Colon (tissue), 2 donors: ENCODE results near the gene FSTL5.

Experiments used
- FAIRE-seq: peaks from 2 replicates; lab custom pipeline; 2012; peaks lifted over from hg19 to GRCh38; lab: Jason Lieb, UNC
- donor health status: control.
- donor health status: control.

Gene FSTL5

GRCh38 chr4:161936625-161937550 is 226.9 kb downstream of the FSTL5 start:
- FAIRE-seq = no peak

- FAIRE-seq = no peak
These were observed 232.7 kb downstream of the FSTL5 start for GRCh38 chr4:161931089-161931488.

GRCh38 chr4:161929956-161930355 is 233.8 kb downstream of the FSTL5 start:
- no peak for FAIRE-seq

GRCh38 chr4:161926033-161926828 is 237.6 kb downstream of the FSTL5 start:
- FAIRE-seq = no peak

- FAIRE-seq = no peak
These were observed 243.3 kb downstream of the FSTL5 start for GRCh38 chr4:161920304-161921052.

- FAIRE-seq = no peak
These were observed 244.2 kb downstream of the FSTL5 start for GRCh38 chr4:161919442-161920220.

GRCh38 chr4:161916035-161916434 is 247.8 kb downstream of the FSTL5 start:
- no peak for FAIRE-seq

- FAIRE-seq = no peak
These were observed 256.2 kb downstream of the FSTL5 start for GRCh38 chr4:161907590-161907955.

- no peak for FAIRE-seq
These were observed 256.8 kb downstream of the FSTL5 start for GRCh38 chr4:161906836-161907589.

GRCh38 chr4:161900110-161900509 is 263.7 kb downstream of the FSTL5 start:
- FAIRE-seq = no peak

- no peak for FAIRE-seq
These were observed 269.2 kb downstream of the FSTL5 start for GRCh38 chr4:161894493-161895167.

- no peak for FAIRE-seq
These were observed 269.8 kb downstream of the FSTL5 start for GRCh38 chr4:161894014-161894413.

GRCh38 chr4:161893566-161893965 is 270.2 kb downstream of the FSTL5 start:
- no peak for FAIRE-seq

- no peak for FAIRE-seq
These were observed 270.8 kb downstream of the FSTL5 start for GRCh38 chr4:161892951-161893350.

- peak; percentile 10 for FAIRE-seq
These were observed 280.6 kb downstream of the FSTL5 start for GRCh38 chr4:161883157-161883556.

GRCh38 chr4:161881370-161881769 is 282.4 kb downstream of the FSTL5 start:
- FAIRE-seq = no peak

GRCh38 chr4:161869511-161869910 is 294.3 kb downstream of the FSTL5 start:
- no peak for FAIRE-seq

GRCh38 chr4:161856711-161857326 is 307.0 kb downstream of the FSTL5 start:
- FAIRE-seq = no peak

GRCh38 chr4:161850631-161851030 is 313.2 kb downstream of the FSTL5 start:
- no peak for FAIRE-seq

GRCh38 chr4:161841759-161842158 is 322.0 kb downstream of the FSTL5 start:
- no peak for FAIRE-seq
